GM12874 (cell line): Measurements from ENCODE around the gene KIF24.

Experiments
- CTCF ChIP-seq: IDR thresholded peaks from 2 replicates; pipeline ENCODE4 v1.5.1; 2011; ENCODE audit warnings: low read depth, mild to moderate bottlenecking, control low read depth, low read length, moderate library complexity; ENCODE audit not compliant: insufficient read depth

Gene KIF24

GRCh38 chr9:34346873-34347799, 18.1 kb upstream of the KIF24 start:
- no peak for TF ChIP-seq CTCF

- TF ChIP-seq CTCF = no peak
These were observed 14.5 kb upstream of the KIF24 start for GRCh38 chr9:34343605-34344004.

- no peak for TF ChIP-seq CTCF
These were observed 14.0 kb upstream of the KIF24 start for GRCh38 chr9:34343090-34343489.

GRCh38 chr9:34341659-34342295, 12.7 kb upstream of the KIF24 start:
- TF ChIP-seq CTCF = no peak

GRCh38 chr9:34338665-34339385, 9.8 kb upstream of the KIF24 start:
- TF ChIP-seq CTCF = no peak

GRCh38 chr9:34337403-34337802, 8.3 kb upstream of the KIF24 start:
- no peak for TF ChIP-seq CTCF

GRCh38 chr9:34335376-34335775, 6.3 kb upstream of the KIF24 start:
- TF ChIP-seq CTCF = no peak
